DOHH2 (cell line): ENCODE measurements around the gene SNX30.

Experiments used
- H3F3A ChIP-seq: fragments of 200-600 bp; sonication (generic), shearing (Covaris generic); 2 replicates; pipeline ENCODE4 v1.6.0; 2016; ENCODE audit warnings: antibody characterized with exemption, mild to moderate bottlenecking; ENCODE audit not compliant: control insufficient read depth, insufficient read depth
- H3K27ac ChIP-seq: fragments of 200-600 bp; sonication (generic); 2 replicates; pipeline ENCODE4 v1.5.1; 2014; ENCODE audit warnings: low read depth, mild to moderate bottlenecking, low read length, moderate library complexity
- H3K27me3 ChIP-seq: fragments of 200-600 bp; sonication (generic); 2 replicates; pipeline ENCODE4 v1.6.1; 2014; ENCODE audit warnings: mild to moderate bottlenecking, low read length, mixed read lengths; ENCODE audit not compliant: control insufficient read depth
- H3K36me3 ChIP-seq: fragments of 200-600 bp; sonication (generic); 2 replicates; pipeline ENCODE4 v1.6.1; 2014; ENCODE audit warnings: mild to moderate bottlenecking, low read length, moderate library complexity, mixed read lengths; ENCODE audit not compliant: control insufficient read depth
- H3K4me1 ChIP-seq: fragments of 200-600 bp; sonication (generic); 2 replicates; pipeline ENCODE4 v1.6.1; 2014; ENCODE audit warnings: mild to moderate bottlenecking, low read length, mixed read lengths; ENCODE audit not compliant: control insufficient read depth
- H3K4me2 ChIP-seq: fragments of 200-600 bp; sonication (generic); 2 replicates; pipeline ENCODE4 v1.6.0; 2014; ENCODE audit warnings: mild to moderate bottlenecking, low read length, moderate library complexity
- H3K4me3 ChIP-seq: fragments of 200-600 bp; sonication (generic); 2 replicates; pipeline ENCODE4 v1.5.1; 2014; ENCODE audit warnings: mild to moderate bottlenecking, low read length, mixed read lengths
- H3K79me2 ChIP-seq: fragments of 200-600 bp; sonication (generic); 2 replicates; pipeline ENCODE4 v1.6.1; 2014; ENCODE audit warnings: mild to moderate bottlenecking, low read length, mixed read lengths; ENCODE audit not compliant: control insufficient read depth
- H3K9me2 ChIP-seq: fragments of 200-600 bp; sonication (generic); replicated peaks from 2 replicates; pipeline ENCODE4 v1.6.1; 2014; ENCODE audit warnings: mild to moderate bottlenecking, low read length, mixed read lengths; ENCODE audit not compliant: control insufficient read depth
- H3K9me3 ChIP-seq: fragments of 200-600 bp; sonication (generic); 2 replicates; pipeline ENCODE4 v1.6.1; 2014; ENCODE audit warnings: antibody characterized with exemption, low read length, mixed read lengths; ENCODE audit not compliant: control insufficient read depth, insufficient read depth
- H4K20me1 ChIP-seq: fragments of 200-600 bp; sonication (generic); 2 replicates; pipeline ENCODE4 v1.6.0; 2014; ENCODE audit warnings: low read depth, mild to moderate bottlenecking, antibody characterized with exemption, low read length, moderate library complexity; ENCODE audit not compliant: control insufficient read depth, insufficient read depth
- EZH2phosphoT487 ChIP-seq: fragments of 200-600 bp; sonication (generic); IDR thresholded peaks from 2 replicates; pipeline ENCODE4 v1.6.1; 2017; ENCODE audit warnings: borderline replicate concordance, mild to moderate bottlenecking, antibody characterized with exemption, low read length, moderate library complexity, mixed read lengths
- TF ChIP-seq, protein P1 (sequence below): fragments of 200-600 bp; sonication (generic); IDR thresholded peaks from one replicate; pipeline ENCODE4 v1.5.1; 2014; ENCODE audit warnings: antibody characterized with exemption, mild to moderate bottlenecking, low read depth, low read length; ENCODE audit not compliant: poor library complexity, severe bottlenecking

SNX30 gene

DNA sequence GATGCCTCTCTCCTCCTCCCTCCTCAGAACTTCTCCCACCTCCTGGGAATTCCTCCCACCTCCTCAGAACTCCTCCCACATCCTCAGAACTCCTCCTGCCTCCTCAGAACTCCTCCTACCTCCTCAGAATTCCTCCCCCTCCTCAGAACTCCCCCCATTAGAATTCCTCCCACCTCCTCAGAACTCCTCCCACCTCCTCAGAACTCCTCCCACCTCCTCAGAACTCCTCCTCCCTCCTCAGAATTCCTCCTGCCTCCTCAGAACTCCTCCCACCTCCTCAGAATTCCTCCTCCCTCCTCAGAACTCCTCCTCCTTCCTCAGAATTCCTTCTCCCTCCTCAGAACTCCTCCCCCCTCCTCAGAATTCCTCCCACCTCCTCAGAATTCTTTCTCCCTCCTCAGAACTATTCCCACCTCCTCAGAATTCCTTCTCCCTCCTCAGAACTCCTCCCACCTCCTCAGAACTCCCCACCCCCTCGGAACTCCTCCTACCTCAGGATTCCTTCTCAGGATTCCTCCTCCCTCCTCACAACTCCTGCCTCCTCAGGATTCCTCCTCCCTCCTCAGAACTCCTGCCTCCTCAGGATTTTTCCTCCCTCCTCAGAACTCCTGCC lies 116.2 kb downstream of the SNX30 start:
- TF ChIP-seq, protein P1, sequence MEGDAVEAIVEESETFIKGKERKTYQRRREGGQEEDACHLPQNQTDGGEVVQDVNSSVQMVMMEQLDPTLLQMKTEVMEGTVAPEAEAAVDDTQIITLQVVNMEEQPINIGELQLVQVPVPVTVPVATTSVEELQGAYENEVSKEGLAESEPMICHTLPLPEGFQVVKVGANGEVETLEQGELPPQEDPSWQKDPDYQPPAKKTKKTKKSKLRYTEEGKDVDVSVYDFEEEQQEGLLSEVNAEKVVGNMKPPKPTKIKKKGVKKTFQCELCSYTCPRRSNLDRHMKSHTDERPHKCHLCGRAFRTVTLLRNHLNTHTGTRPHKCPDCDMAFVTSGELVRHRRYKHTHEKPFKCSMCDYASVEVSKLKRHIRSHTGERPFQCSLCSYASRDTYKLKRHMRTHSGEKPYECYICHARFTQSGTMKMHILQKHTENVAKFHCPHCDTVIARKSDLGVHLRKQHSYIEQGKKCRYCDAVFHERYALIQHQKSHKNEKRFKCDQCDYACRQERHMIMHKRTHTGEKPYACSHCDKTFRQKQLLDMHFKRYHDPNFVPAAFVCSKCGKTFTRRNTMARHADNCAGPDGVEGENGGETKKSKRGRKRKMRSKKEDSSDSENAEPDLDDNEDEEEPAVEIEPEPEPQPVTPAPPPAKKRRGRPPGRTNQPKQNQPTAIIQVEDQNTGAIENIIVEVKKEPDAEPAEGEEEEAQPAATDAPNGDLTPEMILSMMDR: no peak
- no peak for TF ChIP-seq EZH2phosphoT487
- Histone ChIP-seq H3K9me2 (no peaks in the 10 kb centered on the region), H3K4me3 (no peak overlapping the region), H3K27me3 (no peaks in the 10 kb centered on the region), H3F3A (peaks cover 4% of the 10 kb centered on the region; the same call in 1 of the 2 replicates), H3K79me2 (no peaks in the 10 kb centered on the region), H3K27ac (no peak overlapping the region), H3K9me3 (no peaks in the 10 kb centered on the region), H3K4me2 (no peak overlapping the region), H3K36me3 (peaks cover 10% of the 10 kb centered on the region; the same call in 1 of the 2 replicates), H3K4me1 (peaks cover 24% of the 10 kb centered on the region), H4K20me1 (no peaks in the 10 kb centered on the region)

DNA sequence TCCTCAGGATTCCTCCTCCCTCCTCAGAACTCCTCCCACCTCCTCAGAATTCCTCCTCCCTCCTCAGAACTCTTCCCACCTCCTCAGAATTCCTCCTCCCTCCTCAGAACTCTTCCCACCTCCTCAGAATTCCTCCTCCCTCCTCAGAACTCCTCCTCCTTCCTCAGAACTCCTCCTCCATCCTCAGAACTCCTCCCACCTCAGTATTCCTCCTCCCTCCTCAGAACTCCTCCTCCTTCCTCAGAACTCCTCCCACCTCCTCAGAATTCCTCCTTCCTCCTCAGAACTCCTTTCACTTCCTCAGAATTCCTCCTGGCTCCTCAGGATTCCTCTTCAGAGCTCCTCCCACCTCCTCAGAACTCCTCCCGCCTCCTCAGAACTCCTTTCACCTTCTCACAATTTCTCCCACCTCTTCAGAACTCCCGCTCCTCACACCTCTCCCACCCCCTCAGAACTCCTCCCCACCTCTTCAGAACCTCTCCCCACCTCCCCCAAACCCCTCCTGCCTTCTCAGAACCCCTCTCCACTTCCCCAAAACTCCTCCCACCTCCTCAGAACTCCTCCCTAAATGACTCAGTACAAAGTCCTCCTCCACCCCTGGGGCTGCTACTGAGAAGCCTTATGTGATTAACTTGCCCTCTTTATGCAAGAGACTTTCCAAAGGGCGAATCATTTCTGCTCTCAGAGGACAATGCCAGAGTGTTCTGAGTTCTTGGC lies 116.9 kb downstream of the SNX30 start:
- H3F3A ChIP-seq: peaks cover 4% of the 10 kb centered on the region; the same call in 1 of the 2 replicates
- H3K4me2 ChIP-seq: no peak overlapping the region
- H3K9me2 ChIP-seq: no peaks in the 10 kb centered on the region
- H3K4me1 ChIP-seq: peaks cover 20% of the 10 kb centered on the region
- TF ChIP-seq, protein P1: no peak
- no peak for TF ChIP-seq EZH2phosphoT487
- H4K20me1 ChIP-seq: no peaks in the 10 kb centered on the region
- H3K4me3 ChIP-seq: no peak overlapping the region
- no peak overlapping the region for H3K27ac ChIP-seq
- no peaks in the 10 kb centered on the region for H3K9me3 ChIP-seq
- H3K27me3 ChIP-seq: no peaks in the 10 kb centered on the region
- no peaks in the 10 kb centered on the region for H3K79me2 ChIP-seq
- H3K36me3 ChIP-seq: peaks cover 10% of the 10 kb centered on the region; the same call in 1 of the 2 replicates

DNA sequence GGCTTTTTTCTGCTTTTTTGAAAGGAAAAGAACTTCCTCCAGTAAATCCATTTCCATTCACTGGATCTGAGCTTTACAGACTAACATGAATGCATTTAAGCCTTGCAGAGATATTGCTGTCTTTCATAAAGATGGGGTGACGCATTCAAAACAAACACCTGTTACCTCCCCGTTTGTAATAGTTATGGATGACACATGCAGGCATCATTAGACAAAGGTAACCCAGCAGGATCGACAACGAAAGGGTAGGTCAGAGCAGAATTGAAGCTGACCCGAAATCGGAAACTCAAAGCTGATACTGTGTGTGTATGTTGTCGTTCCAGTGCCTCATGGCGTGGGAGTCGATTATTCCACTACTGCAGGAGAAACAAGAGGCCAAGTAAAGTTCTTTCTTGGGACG lies 117.9 kb downstream of the SNX30 start:
- no peaks in the 10 kb centered on the region for H3K9me3 ChIP-seq
- H3K9me2 ChIP-seq: no peaks in the 10 kb centered on the region
- no peaks in the 10 kb centered on the region for H3K27me3 ChIP-seq
- TF ChIP-seq, protein P1: no peak
- no peak for TF ChIP-seq EZH2phosphoT487
- H3K27ac ChIP-seq: no peak overlapping the region
- peaks cover 10% of the 10 kb centered on the region; the same call in 1 of the 2 replicates for H3K36me3 ChIP-seq
- H3F3A ChIP-seq: peaks cover 2% of the 10 kb centered on the region; the same call in 1 of the 2 replicates
- no peaks in the 10 kb centered on the region for H4K20me1 ChIP-seq
- H3K79me2 ChIP-seq: no peaks in the 10 kb centered on the region
- H3K4me1 ChIP-seq: peaks cover 10% of the 10 kb centered on the region
- H3K4me2 ChIP-seq: no peak overlapping the region
- no peak overlapping the region for H3K4me3 ChIP-seq
